Kidney (tissue), 14 donors: ENCODE data around the gene PCDHGB3. TPM values are rescaled to one million over a fixed set of nuclear protein-coding genes. Genes with fewer than 3 reads are reported as not detected.
A peak's percentile ranks its signal among the peaks of the same experiment; 100 is the strongest.
"Not testable (repeated sequence)": the region's sequence is repeated elsewhere in the genome, so short reads cannot be mapped to it uniquely, and the experiment has no call there.

Experiments used
- DNase-seq, 5 donors: peaks; one replicate each; pipeline ENCODE4 v3.0.0-alpha.2; 2013 to 2020
- FAIRE-seq: peaks from 2 replicates; lab custom pipeline; 2012; peaks lifted over from hg19 to GRCh38; lab: Jason Lieb, UNC
- H3K27ac ChIP-seq, 2 donors: one replicate each; pipeline ENCODE4 v1.7.0; 2013; ENCODE audit warnings: low read depth in 2 of 2, low read length in 2 of 2, inconsistent platforms in 1 of 2
- H3K27me3 ChIP-seq: one replicate; pipeline ENCODE4 v1.7.1; 2013; ENCODE audit warnings: low read length, inconsistent platforms; ENCODE audit not compliant: control insufficient read depth, insufficient read depth
- H3K36me3 ChIP-seq, 3 donors: one replicate each; pipeline versions ENCODE4 v1.7.0 to v1.7.1; 2013; ENCODE audit warnings: low read length in 3 of 3, control low read depth in 1 of 3, inconsistent platforms in 1 of 3; ENCODE audit not compliant: insufficient read depth in 3 of 3, control insufficient read depth in 2 of 3
- H3K4me1 ChIP-seq, 3 donors: one replicate each; pipeline versions ENCODE4 v1.7.0 to v1.7.1; 2013; ENCODE audit warnings: low read length in 3 of 3, inconsistent platforms in 1 of 3, low read depth in 1 of 3; ENCODE audit not compliant: control insufficient read depth in 2 of 3, insufficient read depth in 2 of 3
- H3K4me3 ChIP-seq, 3 donors: one replicate each; pipeline versions ENCODE4 v1.7.0 to v1.8.1; 2013; ENCODE audit warnings: low read length in 3 of 3, control low read depth in 1 of 3, inconsistent platforms in 1 of 3
- H3K9ac ChIP-seq, 3 donors: one replicate each; pipeline versions ENCODE4 v1.7.0 to v1.7.1; 2013; ENCODE audit warnings: low read length in 3 of 3, control low read depth in 1 of 3, inconsistent platforms in 1 of 3
- H3K9me3 ChIP-seq, 3 donors: one replicate each; pipeline versions ENCODE4 v1.7.0 to v1.7.1; 2013; ENCODE audit warnings: low read length in 3 of 3, control low read depth in 1 of 3, inconsistent platforms in 1 of 3; ENCODE audit not compliant: control insufficient read depth in 2 of 3, insufficient read depth in 1 of 3
- intact Hi-C: fragments of 100-400 bp; cut with DNase I; formaldehyde crosslinking; loops from one replicate; pipeline ENCODE4 v1.11.1; 2022
- polyA plus RNA-seq: library from polyadenylated mRNA; stranded (reverse); fragments of 350-450 nt; fragmentation: Illumina TruSeq; extraction: RNeasy Lipid Tissue Mini Kit (QIAGEN cat#74804); gene quantifications from one replicate; pipeline ENCODE4 v1.2.3, GENCODE V29; 2014; ENCODE audit warnings: low read depth, low replicate concordance; ENCODE audit not compliant: insufficient read depth
- total RNA-seq: library from RNA; stranded (reverse); fragmentation: NEBNext Ultra II Directional; extraction: Animal tissue kit (Norgen Biotek cat#: 25700); gene quantifications from one replicate; pipeline ENCODE4 v1.2.1, GENCODE V29; 2021
- TF ChIP-seq, protein P1 (sequence below): IDR thresholded peaks from 3 replicates; pipeline ENCODE4 v1.5.1; 2012; ENCODE audit warnings: mild to moderate bottlenecking, moderate library complexity, borderline replicate concordance; ENCODE audit not compliant: insufficient read depth; ENCODE audit errors: extremely low read depth
- donor health status: control.
- donor health status: control.
- donor health status: control.
- donor health status: control.
- donor health status: control.
- donor health status: DM: yes; HTN: yes; CAD: no.
- donor health status: Normal renal cell carcinoma (clear cell type).

PCDHGB3 gene
- total and polyA plus RNA-seq, 2 donors from 2014 or later: 0.15 to 4.4 TPM

GRCh38 chr5:141345327-141345726, 24.7 kb upstream of the PCDHGB3 start:
- FAIRE-seq: no peak
- H3K4me3 ChIP-seq: no peak overlapping the region
- no peaks in the 10 kb centered on the region for H3K27me3 ChIP-seq

DNA sequence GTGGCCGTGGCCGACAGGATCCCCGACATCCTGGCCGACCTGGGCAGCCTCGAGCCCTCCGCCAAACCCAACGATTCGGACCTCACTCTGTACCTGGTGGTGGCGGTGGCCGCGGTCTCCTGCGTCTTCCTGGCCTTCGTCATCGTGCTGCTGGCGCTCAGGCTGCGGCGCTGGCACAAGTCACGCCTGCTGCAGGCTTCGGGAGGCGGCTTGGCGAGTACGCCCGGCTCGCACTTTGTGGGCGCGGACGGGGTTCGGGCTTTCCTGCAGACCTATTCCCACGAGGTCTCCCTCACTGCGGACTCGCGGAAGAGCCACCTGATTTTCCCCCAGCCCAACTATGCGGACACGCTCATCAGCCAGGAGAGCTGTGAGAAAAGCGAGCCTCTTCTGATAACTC, 24.0 kb upstream of the PCDHGB3 start:
- H3K4me3 ChIP-seq, H3K4me1 ChIP-seq, FAIRE-seq, H3K9ac ChIP-seq, H3K36me3 ChIP-seq, intact Hi-C loops, DNase-seq, H3K27me3 ChIP-seq, H3K27ac ChIP-seq: not testable (repeated sequence)
- peaks cover 2 to 50% (median 13%) of the 10 kb centered on the region in 3 donors for H3K9me3 ChIP-seq

More at GRCh38 chr5:141345327-141345726, 24.7 kb upstream of the PCDHGB3 start:
- Histone ChIP-seq H3K4me1 (no peaks in the 10 kb centered on the region), H3K27ac (no peak overlapping the region), H3K9me3 (peaks cover 2 to 45% (median 11%) of the 10 kb centered on the region in 3 donors), H3K9ac (no peak overlapping the region), H3K36me3 (no peaks in the 10 kb centered on the region)
- DNase-seq: no peak
- TF ChIP-seq, protein P1, sequence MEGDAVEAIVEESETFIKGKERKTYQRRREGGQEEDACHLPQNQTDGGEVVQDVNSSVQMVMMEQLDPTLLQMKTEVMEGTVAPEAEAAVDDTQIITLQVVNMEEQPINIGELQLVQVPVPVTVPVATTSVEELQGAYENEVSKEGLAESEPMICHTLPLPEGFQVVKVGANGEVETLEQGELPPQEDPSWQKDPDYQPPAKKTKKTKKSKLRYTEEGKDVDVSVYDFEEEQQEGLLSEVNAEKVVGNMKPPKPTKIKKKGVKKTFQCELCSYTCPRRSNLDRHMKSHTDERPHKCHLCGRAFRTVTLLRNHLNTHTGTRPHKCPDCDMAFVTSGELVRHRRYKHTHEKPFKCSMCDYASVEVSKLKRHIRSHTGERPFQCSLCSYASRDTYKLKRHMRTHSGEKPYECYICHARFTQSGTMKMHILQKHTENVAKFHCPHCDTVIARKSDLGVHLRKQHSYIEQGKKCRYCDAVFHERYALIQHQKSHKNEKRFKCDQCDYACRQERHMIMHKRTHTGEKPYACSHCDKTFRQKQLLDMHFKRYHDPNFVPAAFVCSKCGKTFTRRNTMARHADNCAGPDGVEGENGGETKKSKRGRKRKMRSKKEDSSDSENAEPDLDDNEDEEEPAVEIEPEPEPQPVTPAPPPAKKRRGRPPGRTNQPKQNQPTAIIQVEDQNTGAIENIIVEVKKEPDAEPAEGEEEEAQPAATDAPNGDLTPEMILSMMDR: no peak
- intact Hi-C loops: no loop called here

GRCh38 chr5:141349917-141350619, 20.0 kb upstream of the PCDHGB3 start, which contains the start of gene PCDHGB1:
PCDHGB1 (plus strand) TSS chr5:141350099; CDS start chr5:141350261, 162 bp downstream.
- peak within 1 kb of the TSS in 2 of 3 donors; percentile 10 to 21 for H3K4me3 ChIP-seq
- intact Hi-C loops: no loop called here
- H3K9ac ChIP-seq: no peak within 1 kb of the TSS

DNA sequence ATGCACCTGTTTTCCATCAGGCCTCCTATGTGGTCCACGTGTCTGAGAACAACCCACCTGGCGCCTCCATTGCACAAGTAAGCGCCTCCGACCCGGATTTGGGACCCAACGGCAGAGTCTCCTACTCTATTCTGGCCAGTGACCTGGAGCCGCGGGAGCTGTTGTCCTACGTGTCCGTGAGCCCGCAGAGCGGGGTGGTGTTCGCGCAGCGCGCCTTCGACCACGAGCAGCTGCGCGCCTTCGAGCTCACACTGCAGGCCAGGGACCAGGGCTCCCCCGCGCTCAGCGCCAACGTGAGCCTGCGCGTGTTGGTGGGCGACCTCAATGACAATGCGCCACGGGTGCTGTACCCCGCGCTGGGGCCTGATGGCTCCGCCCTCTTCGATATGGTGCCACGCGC, 18.5 kb upstream of the PCDHGB3 start:
- H3K9me3 ChIP-seq: peaks cover 2 to 50% (median 20%) of the 10 kb centered on the region in 3 donors
- DNase-seq (no peak), FAIRE-seq (no peak)

More at GRCh38 chr5:141349917-141350619, 20.0 kb upstream of the PCDHGB3 start, which contains the start of gene PCDHGB1:
- DNase-seq (peak in 1 of 5 donors; percentile 45), FAIRE-seq (no peak)
- Histone ChIP-seq H3K4me1 (no peaks in the 10 kb centered on the region), H3K36me3 (no peaks in the 10 kb centered on the region), H3K9me3 (peaks cover 0 to 40% (median 15%) of the 10 kb centered on the region in 3 donors), H3K27me3 (no peaks in the 10 kb centered on the region), H3K27ac (no peak within 1 kb of the TSS)
- TF ChIP-seq, protein P1: peak; percentile 27

More for the DNA sequence above, 18.5 kb upstream of the PCDHGB3 start:
- intact Hi-C loops: no loop called here
- Histone ChIP-seq H3K4me1 (no peaks in the 10 kb centered on the region), H3K36me3 (no peaks in the 10 kb centered on the region), H3K27ac (no peak overlapping the region), H3K9ac (no peak overlapping the region), H3K27me3 (no peaks in the 10 kb centered on the region), H3K4me3 (no peak overlapping the region)
- TF ChIP-seq, protein P1: no peak
